Measurements from ENCODE around the gene ZFTA. TPM values are rescaled to one million over a fixed set of nuclear protein-coding genes. Genes with fewer than 3 reads are reported as not detected.
"Not testable (repeated sequence)": the region's sequence is repeated elsewhere in the genome, so short reads cannot be mapped to it uniquely, and the experiment has no call there.

Gene ZFTA
- total RNA-seq, 4 donors from 2014 or later: 13.2 to 31.8 (median 24.5) TPM

DNA sequence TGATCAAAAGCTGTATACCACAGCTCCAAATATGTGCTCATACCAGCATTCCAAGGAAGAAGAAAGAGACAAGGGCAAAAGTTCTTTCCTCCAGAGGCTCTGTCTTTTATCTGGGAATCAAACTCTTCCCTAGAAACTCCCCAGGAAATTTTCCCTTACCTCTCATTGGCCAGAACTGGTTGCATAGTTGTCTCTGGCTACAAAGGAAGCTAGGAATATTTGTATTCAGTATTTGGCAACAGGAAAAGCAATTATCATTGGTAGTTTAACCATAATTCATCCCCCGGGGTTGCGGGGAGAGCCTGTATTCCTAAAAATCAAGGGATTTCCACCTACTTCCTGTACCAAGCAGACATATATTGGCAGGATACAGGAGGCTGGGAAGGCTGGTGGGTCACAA is 10.5 kb upstream of the ZFTA start:
- ATAC-seq: no peak
- no peaks in the 10 kb centered on the region for H3K27me3 ChIP-seq
- H3K4me3 ChIP-seq: no peak overlapping the region
- TF ChIP-seq POLR2AphosphoS5 (IDR thresholded peaks at IDR 0.05) (no peak), POLR2A (IDR thresholded peaks at IDR 0.05) (no peak), EP300 (IDR thresholded peaks at IDR 0.05) (no peak)
- TF ChIP-seq, protein P1, sequence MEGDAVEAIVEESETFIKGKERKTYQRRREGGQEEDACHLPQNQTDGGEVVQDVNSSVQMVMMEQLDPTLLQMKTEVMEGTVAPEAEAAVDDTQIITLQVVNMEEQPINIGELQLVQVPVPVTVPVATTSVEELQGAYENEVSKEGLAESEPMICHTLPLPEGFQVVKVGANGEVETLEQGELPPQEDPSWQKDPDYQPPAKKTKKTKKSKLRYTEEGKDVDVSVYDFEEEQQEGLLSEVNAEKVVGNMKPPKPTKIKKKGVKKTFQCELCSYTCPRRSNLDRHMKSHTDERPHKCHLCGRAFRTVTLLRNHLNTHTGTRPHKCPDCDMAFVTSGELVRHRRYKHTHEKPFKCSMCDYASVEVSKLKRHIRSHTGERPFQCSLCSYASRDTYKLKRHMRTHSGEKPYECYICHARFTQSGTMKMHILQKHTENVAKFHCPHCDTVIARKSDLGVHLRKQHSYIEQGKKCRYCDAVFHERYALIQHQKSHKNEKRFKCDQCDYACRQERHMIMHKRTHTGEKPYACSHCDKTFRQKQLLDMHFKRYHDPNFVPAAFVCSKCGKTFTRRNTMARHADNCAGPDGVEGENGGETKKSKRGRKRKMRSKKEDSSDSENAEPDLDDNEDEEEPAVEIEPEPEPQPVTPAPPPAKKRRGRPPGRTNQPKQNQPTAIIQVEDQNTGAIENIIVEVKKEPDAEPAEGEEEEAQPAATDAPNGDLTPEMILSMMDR (IDR thresholded peaks at IDR 0.05): no peak
- no peaks in the 10 kb centered on the region for H3K9me3 ChIP-seq
- 80% methylated on average over 2 of the region's 2 CpGs; no CpG with 5 or more reads in 1 of the 2 donors for WGBS, 2 donors (ENCODE audit: low coverage in 1 of 2)
- H3K4me1 ChIP-seq: no peaks in the 10 kb centered on the region
- no peaks in the 10 kb centered on the region for H3K36me3 ChIP-seq
- H3K27ac ChIP-seq: no peak overlapping the region

DNA sequence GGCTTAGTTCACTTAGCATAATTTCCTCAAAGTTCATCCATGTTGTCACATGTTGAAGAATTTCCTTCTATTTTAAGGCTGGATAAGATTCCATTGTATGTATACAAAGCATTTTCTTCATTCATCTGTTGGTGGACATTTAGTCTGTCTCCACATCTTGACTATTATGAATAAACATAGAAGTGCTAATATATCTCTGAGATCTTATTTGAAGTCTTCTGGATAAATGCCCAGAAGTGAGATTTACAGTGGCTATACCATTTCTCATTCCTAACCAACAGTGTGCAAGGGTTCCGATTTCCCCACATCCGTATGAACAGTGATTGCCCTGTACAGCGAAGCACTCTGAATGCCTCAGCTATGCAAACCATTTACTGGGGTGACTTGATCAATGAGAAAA is 6.6 kb upstream of the ZFTA start:
- Histone ChIP-seq H3K9me3 (no peaks in the 10 kb centered on the region), H3K4me1 (peaks cover 0 to 4% (median 0%) of the 10 kb centered on the region in 3 donors), H3K36me3 (no peaks in the 10 kb centered on the region), H3K27ac (no peak overlapping the region), H3K27me3 (no peaks in the 10 kb centered on the region), H3K4me3 (no peak overlapping the region)
- WGBS, 2 donors (ENCODE audit: low coverage in 1 of 2): 30 to 66% methylated on average over 3 of the region's 3 CpGs
- no peak for ATAC-seq
- TF ChIP-seq POLR2AphosphoS5 (IDR thresholded peaks at IDR 0.05): no peak
- TF ChIP-seq, protein P1 (IDR thresholded peaks at IDR 0.05): no peak
- TF ChIP-seq POLR2A (IDR thresholded peaks at IDR 0.05): no peak
- TF ChIP-seq EP300 (IDR thresholded peaks at IDR 0.05): no peak

DNA sequence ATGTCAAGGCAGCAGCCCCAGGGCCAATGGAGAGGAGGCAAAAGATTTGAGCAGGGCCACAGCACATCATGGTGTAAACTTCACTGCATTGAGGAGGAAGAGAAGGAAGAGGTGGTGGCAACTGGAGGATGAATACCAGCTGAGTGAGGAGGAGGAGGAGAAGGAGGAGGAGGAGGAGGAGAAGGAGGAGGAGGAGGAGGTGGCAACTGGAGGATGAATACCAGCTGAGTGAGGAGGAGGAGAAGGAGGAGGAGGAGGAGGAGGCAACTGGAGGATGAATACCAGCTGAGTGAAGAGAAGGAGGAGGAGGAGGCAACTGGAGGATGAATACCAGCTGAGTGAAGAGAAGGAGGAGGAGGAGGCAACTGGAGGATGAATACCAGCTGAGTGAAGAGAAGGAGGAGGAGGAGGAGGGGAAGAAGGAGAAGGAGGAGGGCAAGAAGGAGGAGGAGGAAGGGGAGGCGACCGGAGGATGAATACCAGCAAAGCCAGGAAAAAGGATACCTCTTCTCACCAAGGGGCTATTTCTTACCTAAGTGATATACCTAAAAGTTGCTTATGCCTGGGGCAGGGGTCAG is 3.3 kb upstream of the ZFTA start:
- peaks cover 0 to 25% (median 13%) of the 10 kb centered on the region in 3 donors for H3K4me1 ChIP-seq
- ATAC-seq, H3K9me3 ChIP-seq, H3K4me3 ChIP-seq, H3K27ac ChIP-seq, H3K36me3 ChIP-seq, H3K27me3 ChIP-seq: not testable (repeated sequence)
- 89 to 91% methylated on average over 2 of the region's 2 CpGs for WGBS, 2 donors (ENCODE audit: low coverage in 1 of 2)

DNA sequence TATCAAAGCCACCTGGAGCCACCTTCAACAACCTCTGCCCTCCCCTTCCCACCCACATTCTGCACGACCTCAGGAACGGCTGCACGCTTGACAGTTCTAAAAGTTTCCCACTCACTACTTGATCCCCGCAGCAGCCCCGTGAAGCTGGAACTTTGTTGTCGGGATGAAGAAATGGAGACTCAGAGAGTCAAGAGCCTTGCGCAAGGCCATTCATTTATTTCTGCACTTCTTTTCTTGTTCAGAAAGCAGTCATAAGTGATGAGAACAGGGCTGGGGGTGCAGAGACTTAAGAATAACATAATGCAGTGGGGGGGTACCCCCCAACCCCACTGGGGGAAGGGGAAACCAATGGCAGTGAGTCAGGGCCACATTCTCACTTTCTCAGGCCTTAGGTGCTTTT is 2.2 kb upstream of the ZFTA start:
- WGBS, 2 donors (ENCODE audit: low coverage in 1 of 2): 77 to 100% methylated on average over 1 to 7 of the region's 7 CpGs
- Histone ChIP-seq H3K27me3 (no peaks in the 10 kb centered on the region), H3K4me3 (no peak overlapping the region), H3K4me1 (peaks cover 0 to 35% (median 24%) of the 10 kb centered on the region in 3 donors), H3K27ac (peak overlapping the region in 1 of 4 donors; percentile 88), H3K36me3 (no peaks in the 10 kb centered on the region), H3K9me3 (no peaks in the 10 kb centered on the region)
- ATAC-seq: no peak
- no peak for TF ChIP-seq POLR2AphosphoS5 (IDR thresholded peaks at IDR 0.05)
- TF ChIP-seq, protein P1 (IDR thresholded peaks at IDR 0.05): no peak
- no peak for TF ChIP-seq EP300 (IDR thresholded peaks at IDR 0.05)
- TF ChIP-seq POLR2A (IDR thresholded peaks at IDR 0.05): no peak

DNA sequence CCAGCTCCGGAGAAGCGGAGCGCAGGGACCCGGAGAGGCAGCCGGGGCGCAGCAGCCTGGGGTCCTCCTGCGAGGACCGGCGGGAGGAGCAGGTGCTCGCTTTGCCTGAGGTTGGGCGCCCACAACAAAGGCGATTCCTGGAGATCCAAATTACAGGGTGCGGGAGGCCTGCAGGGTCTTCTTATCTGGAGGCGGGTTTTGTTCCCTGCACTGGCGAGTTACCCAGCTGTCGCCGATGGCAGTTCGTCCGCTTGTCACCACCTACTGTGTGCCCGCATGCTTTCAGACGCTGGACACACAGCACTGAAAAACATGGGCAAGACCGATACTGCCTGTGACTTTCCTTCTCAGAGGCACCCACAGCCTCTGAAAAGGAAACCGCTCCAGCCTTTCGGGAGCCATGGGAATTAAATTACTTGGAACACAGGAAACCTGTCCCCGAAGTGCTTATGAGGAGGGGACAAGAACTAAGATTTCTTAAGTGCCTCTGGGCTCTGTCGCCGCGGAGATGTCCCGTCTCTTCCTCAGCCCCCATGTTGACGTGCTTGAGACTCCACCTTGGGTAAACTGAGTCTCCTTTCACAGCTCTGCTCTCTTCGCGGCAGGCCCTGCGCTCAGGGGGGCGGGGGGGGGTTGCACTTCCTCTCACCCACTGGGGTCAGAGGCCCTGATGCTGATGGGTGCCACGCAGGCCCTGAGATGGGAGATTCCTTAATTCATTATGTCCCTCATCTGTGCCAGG is 1.3 kb upstream of the ZFTA start:
- TF ChIP-seq EP300 (IDR thresholded peaks at IDR 0.05) (no peak), POLR2AphosphoS5 (IDR thresholded peaks at IDR 0.05) (no peak), POLR2A (IDR thresholded peaks at IDR 0.05) (no peak)
- TF ChIP-seq, protein P1 (IDR thresholded peaks at IDR 0.05): no peak
- H3K36me3 ChIP-seq: no peaks in the 10 kb centered on the region
- ATAC-seq: no peak
- no peaks in the 10 kb centered on the region for H3K9me3 ChIP-seq
- peaks cover 0 to 44% (median 33%) of the 10 kb centered on the region in 3 donors for H3K4me1 ChIP-seq
- no peaks in the 10 kb centered on the region for H3K27me3 ChIP-seq
- peak overlapping the region in 3 of 4 donors; percentile 88 to 91 (median 89) for H3K27ac ChIP-seq
- 34 to 37% methylated on average over 2 to 4 of the region's 35 CpGs for WGBS, 2 donors (ENCODE audit: low coverage in 1 of 2)
- H3K4me3 ChIP-seq: peak overlapping the region; percentile 85 to 96

Measured in gastroesophageal sphincter (tissue), 4 donors.